Muscle of leg (tissue), 16 donors: ENCODE measurements around the gene RAB5IF. TPM values are rescaled to one million over a fixed set of nuclear protein-coding genes. Genes with fewer than 3 reads are reported as not detected.
"Not testable (repeated sequence)": the region's sequence is repeated elsewhere in the genome, so short reads cannot be mapped to it uniquely, and the experiment has no call there.

Experiments used
- DNase-seq: peaks from one replicate; pipeline ENCODE4 v3.0.0; 2013
- H3K27ac ChIP-seq: one replicate; pipeline ENCODE4 v1.5.1; 2013; ENCODE audit warnings: mild to moderate bottlenecking, low read length, control low read depth
- H3K27me3 ChIP-seq: one replicate; pipeline ENCODE4 v1.6.1; 2013; ENCODE audit warnings: low read length; ENCODE audit not compliant: control insufficient read depth, insufficient read depth
- H3K36me3 ChIP-seq: one replicate; pipeline ENCODE4 v1.6.1; 2013; ENCODE audit warnings: low read length; ENCODE audit not compliant: control insufficient read depth, insufficient read depth
- H3K4me1 ChIP-seq: one replicate; pipeline ENCODE4 v1.6.1; 2013; ENCODE audit warnings: low read length; ENCODE audit not compliant: control insufficient read depth, insufficient read depth
- H3K4me3 ChIP-seq: one replicate; pipeline ENCODE4 v1.5.1; 2013; ENCODE audit warnings: low read length, control low read depth
- H3K9me3 ChIP-seq: replicated peaks from 2 replicates; pipeline ENCODE4 v1.6.1; 2013; ENCODE audit warnings: low read depth, low read length; ENCODE audit not compliant: control insufficient read depth
- WGBS: methylation state at CpG from one replicate; pipeline ENCODE4 v1.1.5; 2013; ENCODE audit warnings: missing lambda C conversion rate; ENCODE audit not compliant: insufficient coverage; 5-methylcytosine and 5-hydroxymethylcytosine counted together
- long read RNA-seq, 11 donors: transcript quantifications; one replicate each; lab custom pipeline, GENCODE V29; 2026
- polyA plus RNA-seq, 8 donors: library from polyadenylated mRNA; unstranded; fragments of 120-200 nt; gene quantifications; one replicate each; pipeline versions ENCODE4 v1.2.1 to v1.2.3, GENCODE V29; 2013; ENCODE audit warnings: inconsistent platforms in 1 of 8, low replicate concordance in 1 of 8; ENCODE audit not compliant: insufficient read length in 8 of 8, insufficient read depth in 1 of 8
- total RNA-seq: library from RNA; stranded (reverse); fragments of 120-200 nt; gene quantifications from one replicate; pipeline ENCODE4 v1.2.4, GENCODE V29; 2013

Gene RAB5IF, protein sequence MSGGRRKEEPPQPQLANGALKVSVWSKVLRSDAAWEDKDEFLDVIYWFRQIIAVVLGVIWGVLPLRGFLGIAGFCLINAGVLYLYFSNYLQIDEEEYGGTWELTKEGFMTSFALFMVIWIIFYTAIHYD
- total RNA-seq, result 43.8 TPM
- 10 to 100 TPM; 38.7 to 52.3 (median 45.6) TPM for polyA plus RNA-seq
- long read RNA-seq, donor 1, transcript RAB5IF-202 (4 exons, 1,114 nt), result major isoform, 17 of 19 reads
- long read RNA-seq, donor 1, partial matches to known transcripts, result 0 of 19 reads
- long read RNA-seq, donor 1, other reads (novel, unspliced or antisense), result 0 of 19 reads
- long read RNA-seq, donor 2, transcript RAB5IF-202 (4 exons, 1,114 nt), result major isoform, 5 of 5 reads
- long read RNA-seq, donor 2, partial matches to known transcripts, result 0 of 5 reads
- long read RNA-seq, donor 2, other reads (novel, unspliced or antisense), result 0 of 5 reads
- long read RNA-seq, donor 3, transcript RAB5IF-202 (4 exons, 1,114 nt), result major isoform, 33 of 34 reads
- long read RNA-seq, donor 3, partial matches to known transcripts, result 0 of 34 reads
- long read RNA-seq, donor 3, other reads (novel, unspliced or antisense), result 0 of 34 reads
- long read RNA-seq, donor 4, transcript RAB5IF-202 (4 exons, 1,114 nt), result major isoform, 25 of 27 reads
- long read RNA-seq, donor 4, partial matches to known transcripts, result 0 of 27 reads
- long read RNA-seq, donor 4, other reads (novel, unspliced or antisense), result 0 of 27 reads
- long read RNA-seq, donor 5, transcript RAB5IF-202 (4 exons, 1,114 nt), result major isoform, 75 of 78 reads
- long read RNA-seq, donor 5, partial matches to known transcripts, result 0 of 78 reads
- long read RNA-seq, donor 5, other reads (novel, unspliced or antisense), result 0 of 78 reads
- long read RNA-seq, donor 6, transcript RAB5IF-202 (4 exons, 1,114 nt), result major isoform, 55 of 73 reads
- long read RNA-seq, donor 6, transcript RAB5IF-204 (5 exons, 1,170 nt), result minor isoform, 5 of 73 reads
- long read RNA-seq, donor 6, partial matches to known transcripts, result 10 of 73 reads
- long read RNA-seq, donor 6, other reads (novel, unspliced or antisense), result 0 of 73 reads
- long read RNA-seq, donor 7, transcript RAB5IF-202 (4 exons, 1,114 nt), result major isoform, 36 of 51 reads
- long read RNA-seq, donor 7, partial matches to known transcripts, result 11 of 51 reads
- long read RNA-seq, donor 7, other reads (novel, unspliced or antisense), result 0 of 51 reads
- long read RNA-seq, donor 8, transcript RAB5IF-202 (4 exons, 1,114 nt), result major isoform, 27 of 28 reads
- long read RNA-seq, donor 8, partial matches to known transcripts, result 0 of 28 reads
- long read RNA-seq, donor 8, other reads (novel, unspliced or antisense), result 0 of 28 reads
- long read RNA-seq, donor 9, transcript RAB5IF-202 (4 exons, 1,114 nt), result major isoform, 27 of 30 reads
- long read RNA-seq, donor 9, partial matches to known transcripts, result 0 of 30 reads
- long read RNA-seq, donor 9, other reads (novel, unspliced or antisense), result 0 of 30 reads
- long read RNA-seq, donor 10, transcript RAB5IF-202 (4 exons, 1,114 nt), result major isoform, 45 of 57 reads
- long read RNA-seq, donor 10, partial matches to known transcripts, result 10 of 57 reads
- long read RNA-seq, donor 10, other reads (novel, unspliced or antisense), result 0 of 57 reads
- long read RNA-seq, donor 11, transcript RAB5IF-202 (4 exons, 1,114 nt), result major isoform, 30 of 33 reads
- long read RNA-seq, donor 11, partial matches to known transcripts, result 0 of 33 reads
- long read RNA-seq, donor 11, other reads (novel, unspliced or antisense), result 0 of 33 reads

DNA sequence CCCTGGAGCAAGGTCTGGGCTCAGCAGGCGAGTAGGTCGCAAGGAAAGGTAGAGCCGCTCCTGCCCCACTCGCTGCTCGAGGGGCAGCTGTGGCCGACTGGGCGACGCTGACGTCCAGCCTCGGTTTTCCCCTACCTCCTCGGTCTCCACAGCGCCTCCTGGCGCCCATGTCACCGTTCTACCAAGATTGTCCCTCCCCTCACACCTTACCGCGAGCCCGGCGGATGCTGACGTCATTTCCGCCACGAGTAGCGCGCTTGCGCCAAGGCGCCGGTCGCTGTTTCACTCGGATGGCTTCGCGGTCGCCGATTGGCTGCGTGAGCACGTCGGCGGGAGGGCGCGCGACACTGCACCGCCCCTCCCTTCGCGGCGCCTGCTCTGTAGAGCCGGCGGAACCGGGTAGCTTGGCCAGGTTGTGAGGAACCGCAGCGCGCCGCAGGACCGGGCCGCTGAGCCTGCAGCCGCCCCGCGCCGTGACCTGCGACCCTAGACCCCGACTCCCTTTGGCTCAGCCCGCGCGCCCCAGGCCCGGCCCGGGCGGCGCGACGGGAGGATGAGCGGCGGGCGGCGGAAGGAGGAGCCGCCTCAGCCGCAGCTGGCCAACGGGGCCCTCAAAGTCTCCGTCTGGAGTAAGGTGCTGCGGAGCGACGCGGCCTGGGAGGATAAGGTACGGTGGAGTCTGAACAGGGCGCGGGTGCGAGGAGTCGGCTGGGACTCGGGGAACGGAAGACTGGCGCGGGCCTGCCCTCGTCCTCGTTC lies at the start of gene RAB5IF:
Gene RAB5IF, plus strand, starts transcription at position 381 of the 759 bp plus-strand sequence. Its CDS starts 173 bp downstream, at position 554.
- peak; percentile 99 for DNase-seq
- Histone ChIP-seq H3K36me3 (peaks cover 27% of the 10 kb centered on the region), H3K4me3 (peak within 1 kb of the TSS; percentile 92), H3K27me3 (no peaks in the 10 kb centered on the region), H3K9me3 (no peaks in the 10 kb centered on the region), H3K4me1 (peaks cover 16% of the 10 kb centered on the region), H3K27ac (peak within 1 kb of the TSS; percentile 89)
- WGBS, result 0% methylated on average over 79 of the region's 90 CpGs

DNA sequence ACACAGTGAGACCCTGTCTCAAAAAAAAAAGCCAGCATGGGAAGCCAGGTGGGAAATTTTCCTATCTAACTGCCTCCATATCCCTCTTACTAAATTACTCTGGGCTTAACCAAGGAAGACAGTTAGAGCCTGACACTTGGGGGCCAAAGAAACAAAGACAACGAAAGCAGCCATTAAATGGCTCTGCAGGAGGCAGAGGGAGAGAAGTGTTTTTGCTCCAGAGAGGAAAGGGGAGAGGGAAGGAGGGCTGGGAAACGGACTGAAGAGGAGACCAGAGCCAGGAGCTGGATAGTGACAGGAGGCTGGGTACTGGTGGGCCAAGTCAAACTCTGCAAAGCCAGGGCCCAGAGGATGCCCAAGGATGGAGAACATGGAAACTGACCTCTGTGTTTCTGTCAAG lies 42.9 kb upstream of the RAB5IF start:
- DNase-seq, result no peak
- H3K36me3 ChIP-seq, result no peaks in the 10 kb centered on the region
- no peaks in the 10 kb centered on the region for H3K4me1 ChIP-seq
- H3K4me3 ChIP-seq, result no peak overlapping the region
- WGBS, result 40% methylated on average over 2 of the region's 2 CpGs
- no peak overlapping the region for H3K27ac ChIP-seq
- no peaks in the 10 kb centered on the region for H3K27me3 ChIP-seq
- peaks cover 8% of the 10 kb centered on the region for H3K9me3 ChIP-seq

DNA sequence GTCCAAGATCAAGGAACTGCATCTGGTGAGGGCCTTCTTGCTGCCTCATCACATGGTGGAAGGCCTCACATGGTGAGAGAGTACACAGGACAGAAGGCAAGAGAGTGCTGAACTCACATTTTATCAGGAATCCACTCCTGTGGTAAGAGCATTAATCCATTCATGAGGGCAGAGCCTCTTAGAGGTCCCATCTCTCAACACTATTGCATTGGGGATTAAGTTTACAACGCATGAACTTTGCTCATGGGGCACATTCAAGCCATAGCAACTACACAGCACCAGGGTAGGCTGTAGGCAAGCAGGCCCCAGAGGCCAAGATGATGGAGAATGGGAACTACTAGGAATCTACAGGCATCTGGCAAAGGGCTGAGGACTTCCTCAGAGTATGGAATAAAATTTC lies 42.2 kb upstream of the RAB5IF start:
- no peak overlapping the region for H3K4me3 ChIP-seq
- H3K9me3 ChIP-seq, result peaks cover 8% of the 10 kb centered on the region
- no peaks in the 10 kb centered on the region for H3K36me3 ChIP-seq
- H3K27me3 ChIP-seq, result no peaks in the 10 kb centered on the region
- no peaks in the 10 kb centered on the region for H3K4me1 ChIP-seq
- no peak overlapping the region for H3K27ac ChIP-seq
- DNase-seq, result no peak
- no CpG with 5 or more reads among the region's 1 CpG for WGBS

DNA sequence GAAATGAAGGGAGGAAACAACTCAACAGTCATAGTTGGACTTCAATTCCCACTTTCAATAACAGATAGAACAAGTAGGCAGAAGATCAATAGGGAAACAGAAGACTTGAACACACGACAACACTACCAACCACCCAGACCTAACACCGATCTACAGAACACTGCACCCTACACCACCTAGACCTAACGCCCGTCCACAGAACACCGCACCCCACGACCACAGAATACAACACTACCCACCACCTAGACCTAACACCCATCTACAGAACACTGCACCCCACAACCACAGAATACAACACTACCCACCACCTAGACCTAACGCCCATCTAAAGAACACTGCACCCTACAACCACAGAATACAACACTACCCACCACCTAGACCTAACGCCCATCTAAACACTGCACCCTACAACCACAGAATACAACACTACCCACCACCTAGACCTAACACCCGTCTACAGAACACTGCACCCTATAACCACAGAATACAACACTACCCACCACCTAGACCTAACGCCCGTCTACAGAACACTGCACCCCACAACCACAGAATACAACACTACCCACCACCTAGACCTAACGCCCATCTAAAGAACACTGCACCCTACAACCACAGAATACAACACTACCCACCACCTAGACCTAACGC lies 41.4 kb upstream of the RAB5IF start:
- 93% methylated on average over 6 of the region's 13 CpGs for WGBS

DNA sequence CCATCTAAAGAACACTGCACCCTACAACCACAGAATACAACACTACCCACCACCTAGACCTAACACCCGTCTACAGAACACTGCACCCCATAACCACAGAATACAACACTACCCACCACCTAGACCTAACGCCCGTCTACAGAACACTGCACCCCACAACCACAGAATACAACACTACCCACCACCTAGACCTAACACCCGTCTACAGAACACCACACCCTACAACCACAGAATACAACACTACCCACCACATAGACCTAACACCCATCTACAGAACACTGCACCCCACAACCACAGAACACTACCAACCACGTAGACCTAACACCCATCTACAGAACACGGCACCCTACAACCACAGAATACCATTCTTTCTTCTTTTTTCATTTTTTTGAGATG lies 40.9 kb upstream of the RAB5IF start:
- not testable (repeated sequence) for H3K27me3 ChIP-seq, H3K4me1 ChIP-seq, H3K36me3 ChIP-seq, H3K9me3 ChIP-seq, H3K27ac ChIP-seq, DNase-seq, H3K4me3 ChIP-seq
- WGBS, result 85% methylated on average over 4 of the region's 6 CpGs

More for the DNA sequence above, 41.4 kb upstream of the RAB5IF start:
- H3K27ac ChIP-seq, H3K4me3 ChIP-seq, H3K36me3 ChIP-seq, H3K9me3 ChIP-seq, DNase-seq, H3K4me1 ChIP-seq, H3K27me3 ChIP-seq: not testable (repeated sequence)

DNA sequence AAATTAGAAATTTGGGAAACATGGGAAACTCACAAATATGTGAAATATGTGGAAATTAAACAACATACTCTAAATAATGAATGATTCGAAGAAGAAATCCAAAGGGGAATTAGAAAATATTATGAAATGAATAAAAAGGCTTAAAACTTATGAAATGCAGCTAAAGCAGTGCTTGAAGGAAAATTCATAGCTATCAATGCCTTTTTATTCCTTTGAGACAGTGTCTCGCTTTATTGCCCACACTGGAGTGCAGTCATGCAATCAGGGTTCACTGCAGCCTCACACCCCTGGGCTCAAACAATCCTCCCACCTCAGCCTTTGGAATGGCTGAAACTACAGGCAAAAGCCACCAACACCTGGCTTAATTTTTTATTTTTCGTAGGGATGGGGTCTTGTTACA lies 40.1 kb upstream of the RAB5IF start:
- no peak overlapping the region for H3K4me3 ChIP-seq
- no peak overlapping the region for H3K27ac ChIP-seq
- H3K9me3 ChIP-seq, result peaks cover 8% of the 10 kb centered on the region
- no peaks in the 10 kb centered on the region for H3K4me1 ChIP-seq
- 100% methylated on average over 1 of the region's 3 CpGs for WGBS
- no peaks in the 10 kb centered on the region for H3K36me3 ChIP-seq
- no peaks in the 10 kb centered on the region for H3K27me3 ChIP-seq
- no peak for DNase-seq

DNA sequence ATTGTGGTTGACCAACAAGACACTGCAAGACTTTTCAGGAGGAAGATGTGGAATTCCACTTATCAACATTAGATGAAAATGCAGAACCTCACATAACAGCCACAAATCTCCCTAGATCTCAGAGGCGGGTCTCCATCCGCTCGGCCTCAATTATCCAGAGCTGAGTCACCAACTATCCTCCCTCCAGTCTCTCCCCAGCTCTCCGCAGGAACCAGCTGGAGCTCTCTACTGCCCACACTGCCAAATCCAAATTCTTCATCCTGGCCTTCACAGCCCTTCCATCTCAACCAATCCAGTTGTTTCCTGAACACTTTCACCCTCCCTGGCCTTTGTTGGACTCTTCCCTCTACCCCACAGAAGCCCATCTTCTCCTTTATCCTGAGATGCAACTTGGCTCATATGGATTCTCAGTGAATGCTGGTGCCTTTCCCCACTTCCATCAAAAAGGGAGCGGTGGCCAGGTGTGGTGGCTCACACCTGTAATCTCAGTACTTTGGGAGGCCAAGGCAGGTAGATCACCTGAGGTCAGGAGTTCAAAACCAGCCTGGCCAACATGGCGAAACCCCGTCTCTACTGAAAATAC lies 35.6 kb upstream of the RAB5IF start:
- Histone ChIP-seq H3K4me1 (peaks cover 12% of the 10 kb centered on the region), H3K27ac (no peak overlapping the region), H3K4me3 (no peak overlapping the region), H3K27me3 (no peaks in the 10 kb centered on the region), H3K36me3 (no peaks in the 10 kb centered on the region), H3K9me3 (peaks cover 8% of the 10 kb centered on the region)
- 67% methylated on average over 6 of the region's 7 CpGs for WGBS
- no peak for DNase-seq
